CD4-positive, alpha-beta T cell treated with Interleukin-10 for 1 hour (primary cell): ENCODE data around the gene EBP.
A peak's percentile ranks its signal among the peaks of the same experiment; 100 is the strongest.

Source experiments
- DNase-seq: peaks from one replicate; pipeline ENCODE4 v3.0.0-alpha.2; 2020

The EBP gene

GRCh38 chrX:48521353-48522243 lies at the start of gene EBP:
Gene EBP (plus strand): TSS chrX:48521808. CDS start chrX:48523772, 1,964 bp downstream.
- peak; percentile 97 for DNase-seq

- DNase-seq, result no peak
Observed at GRCh38 chrX:48472225-48472624, 49.4 kb upstream of the EBP start.

DNA sequence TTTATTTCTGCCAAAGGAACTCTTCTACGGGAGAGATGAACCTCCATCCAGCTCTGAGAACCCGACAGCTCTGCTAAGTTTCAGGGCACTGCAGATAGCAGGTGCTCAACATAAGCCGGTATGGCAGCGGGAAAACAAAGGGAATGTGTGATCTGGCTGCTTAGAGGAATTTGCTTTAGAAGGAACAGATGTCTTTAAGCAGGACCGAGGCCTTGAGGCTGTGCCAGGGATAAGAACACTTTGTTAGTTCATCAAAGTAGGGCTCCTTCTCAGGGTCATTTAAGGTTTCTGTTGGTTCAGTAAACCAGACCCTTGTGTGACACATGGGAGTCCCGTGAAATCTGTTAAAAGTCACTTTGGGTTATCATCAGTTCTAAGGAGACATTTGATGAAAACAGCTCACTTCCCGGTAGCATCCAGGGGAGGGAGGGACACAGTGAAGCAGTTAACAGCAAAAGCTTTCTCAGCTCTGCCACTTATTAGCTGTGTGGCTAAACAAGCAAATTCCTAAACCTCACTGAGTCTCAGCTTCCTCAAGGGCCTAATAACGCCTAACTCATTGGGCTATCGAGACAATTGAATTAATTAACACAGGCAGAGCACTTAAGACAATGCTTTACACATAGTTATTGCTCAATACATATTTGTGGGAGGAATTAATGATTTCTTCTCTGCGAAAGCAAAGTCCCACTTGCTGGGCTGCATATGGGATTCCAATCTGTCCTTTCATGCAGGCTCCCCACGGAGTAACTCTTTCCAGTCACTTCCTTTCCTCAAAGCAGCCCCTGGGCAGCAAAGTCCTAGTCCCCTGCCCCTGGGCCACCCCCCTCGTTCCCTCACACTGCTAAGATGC lies 48.5 kb upstream of the EBP start:
- no peak for DNase-seq

GRCh38 chrX:48473704-48473990 lies 48.0 kb upstream of the EBP start:
- no peak for DNase-seq

GRCh38 chrX:48474127-48474526 lies 47.5 kb upstream of the EBP start:
- DNase-seq, result peak; percentile 6

DNA sequence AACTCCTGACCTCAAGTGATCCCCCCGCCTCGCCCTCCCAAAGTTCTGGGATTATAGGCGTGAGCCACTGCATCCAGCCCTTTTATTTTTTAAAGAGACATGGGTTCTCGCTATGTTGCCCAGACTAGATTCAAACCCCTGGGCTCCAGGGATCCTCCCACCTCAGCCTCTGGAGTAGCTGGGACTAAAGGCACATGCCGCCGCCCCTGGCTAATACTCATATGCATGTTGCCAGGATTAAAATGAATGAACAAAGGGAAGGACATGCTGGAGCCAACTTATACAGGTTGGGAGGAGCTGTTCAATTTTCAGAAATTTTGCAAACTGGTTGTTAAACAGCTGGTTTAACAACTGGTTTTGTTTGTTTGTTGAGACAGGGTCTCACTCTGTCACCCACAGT lies 47.0 kb upstream of the EBP start:
- DNase-seq, result no peak

DNA sequence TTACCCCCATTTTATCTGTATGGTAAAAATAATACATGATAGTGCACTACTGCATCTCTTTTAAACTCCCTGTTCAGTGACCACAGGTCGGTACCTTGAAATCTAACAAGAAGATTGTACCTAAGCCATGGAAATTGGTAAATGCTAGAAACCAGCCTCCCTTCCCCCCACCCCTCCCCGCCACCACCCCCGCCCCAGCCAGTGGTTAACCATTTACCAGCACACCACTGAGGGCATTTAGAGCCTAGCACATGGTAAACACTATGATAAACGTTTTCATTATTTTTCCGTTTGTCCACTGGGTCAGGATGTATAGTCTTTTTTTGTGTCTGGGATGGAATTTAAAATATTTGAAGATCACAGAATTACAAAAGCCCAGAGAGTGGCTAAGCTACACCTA lies 46.3 kb upstream of the EBP start:
- DNase-seq, result peak; percentile 21

GRCh38 chrX:48475774-48476577 lies 45.6 kb upstream of the EBP start, which contains the start of gene FTSJ1:
Gene FTSJ1 (plus strand): TSS chrX:48476199. CDS start chrX:48478048, 1,849 bp downstream.
- DNase-seq, result peak; percentile 95

DNA sequence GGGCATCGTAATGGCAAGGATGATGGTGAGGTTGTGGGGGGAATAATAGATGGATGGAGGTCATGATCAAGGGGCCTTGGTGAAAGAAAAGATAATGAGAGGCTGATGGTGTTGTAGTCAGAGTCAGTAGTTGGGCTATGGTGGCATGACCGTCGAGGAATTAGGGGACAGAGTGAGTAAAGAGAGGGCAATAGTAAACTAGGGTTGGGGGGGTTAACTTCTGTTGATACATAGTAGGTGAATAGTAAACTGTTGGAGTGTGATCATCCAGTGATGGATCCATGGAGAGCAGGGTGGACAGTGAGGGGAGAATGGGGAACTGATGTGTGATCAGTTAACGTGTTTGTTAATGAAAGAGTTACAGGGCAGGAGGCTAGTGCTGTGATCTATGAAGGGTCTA lies 44.7 kb upstream of the EBP start:
- no peak for DNase-seq

GRCh38 chrX:48477960-48478755 lies 43.5 kb upstream of the EBP start:
- no peak for DNase-seq

- DNase-seq, result no peak
Observed at GRCh38 chrX:48478806-48479205, 42.8 kb upstream of the EBP start.

DNA sequence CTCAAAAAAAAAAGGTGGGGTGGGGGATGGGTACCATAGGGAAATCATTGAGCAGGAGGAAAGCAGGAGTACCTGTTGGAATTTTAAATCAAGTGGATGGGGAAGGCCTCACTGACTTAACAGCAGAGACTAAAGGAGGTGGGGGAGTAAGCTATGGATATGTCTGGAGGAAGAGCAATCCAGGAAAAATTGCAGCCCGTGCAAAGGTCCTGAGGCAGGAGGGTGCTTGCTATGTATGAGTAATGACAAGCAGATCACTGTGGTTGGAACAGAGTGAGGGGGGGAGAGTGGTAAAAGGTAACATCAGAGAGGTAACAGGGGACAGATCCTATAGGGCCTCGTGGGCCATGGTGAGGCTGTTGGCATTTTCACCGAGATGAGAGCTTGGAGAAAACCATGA lies 41.5 kb upstream of the EBP start:
- no peak for DNase-seq

DNA sequence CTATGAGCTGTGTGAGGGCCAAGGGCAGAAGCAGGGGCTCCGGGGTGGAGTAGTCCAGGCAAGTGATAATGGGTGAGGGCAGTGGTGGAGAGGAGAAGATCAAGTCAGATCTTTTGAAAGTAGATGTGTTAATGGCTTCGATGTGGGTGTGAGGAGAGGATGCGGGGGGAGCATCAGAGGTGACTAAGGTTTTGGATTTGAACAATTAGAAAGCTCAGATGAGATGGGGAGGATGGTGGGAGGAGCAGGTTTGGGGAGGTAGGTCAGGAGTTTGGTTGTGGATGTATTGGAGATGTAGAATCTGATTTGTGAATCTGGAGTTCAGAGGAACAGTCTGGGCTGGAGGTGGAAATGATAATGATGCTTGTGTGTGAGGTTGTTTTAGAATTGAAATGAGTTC lies 41.0 kb upstream of the EBP start:
- DNase-seq, result no peak

DNA sequence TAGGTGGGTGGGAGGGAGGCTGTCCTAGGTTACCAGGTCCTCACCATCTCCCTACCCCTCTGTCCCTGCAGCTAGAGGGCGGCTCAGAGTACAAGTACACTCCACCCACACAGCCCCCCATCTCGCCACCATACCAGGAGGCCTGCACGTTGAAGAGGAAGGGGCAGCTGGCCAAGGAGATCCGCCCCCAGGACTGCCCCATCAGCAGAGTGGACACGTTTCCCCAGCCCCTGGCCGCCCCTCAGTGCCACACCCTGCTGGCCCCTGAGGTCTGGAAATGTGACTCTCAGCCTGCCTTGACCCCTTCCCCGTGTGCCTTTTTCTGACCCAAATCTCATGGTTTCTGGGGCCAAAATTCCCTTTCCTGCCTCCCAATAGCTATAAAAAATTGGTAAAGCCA lies 39.1 kb upstream of the EBP start:
- no peak for DNase-seq

DNA sequence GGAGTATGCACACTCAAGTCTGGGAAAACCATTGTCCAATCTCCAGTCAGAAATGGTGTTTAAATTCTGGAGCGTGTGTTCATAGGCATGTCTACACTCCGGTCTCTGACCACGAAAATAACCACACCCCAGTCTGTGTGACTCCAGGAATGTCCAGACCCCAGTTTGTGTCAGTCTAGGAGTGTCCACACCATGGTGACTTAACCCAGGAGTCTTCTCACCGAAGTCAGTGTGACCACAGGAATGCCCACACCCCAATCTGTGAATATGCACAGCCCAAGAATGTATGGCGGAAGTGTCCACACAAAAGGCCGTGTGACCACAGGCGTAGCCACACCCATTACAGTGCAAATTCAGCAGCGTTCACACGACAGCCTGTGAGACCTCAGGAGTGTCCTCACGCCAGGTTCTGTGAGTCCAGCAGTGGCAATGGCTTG lies 34.2 kb upstream of the EBP start:
- no peak for DNase-seq

GRCh38 chrX:48488034-48488433 lies 33.6 kb upstream of the EBP start:
- no peak for DNase-seq

DNA sequence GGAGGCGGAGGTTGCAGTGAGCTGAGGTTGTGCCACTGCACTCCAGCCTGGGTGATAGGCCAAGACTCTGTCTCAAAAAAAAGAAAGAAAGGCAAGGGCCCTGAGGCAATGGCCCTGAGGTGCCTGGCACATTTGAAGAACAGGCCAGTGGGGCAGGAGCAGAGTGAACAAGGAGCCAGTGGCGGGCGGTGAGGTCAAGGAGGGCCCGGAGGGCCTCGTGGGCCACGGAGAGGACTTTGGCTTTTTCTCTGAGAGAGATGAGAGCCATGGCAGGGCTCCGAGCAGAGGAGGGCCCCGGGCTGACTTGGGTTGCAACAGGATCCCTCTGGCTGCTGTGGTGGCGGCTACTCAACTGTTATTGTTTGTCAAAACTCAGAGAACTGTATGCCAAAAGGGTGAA lies 32.3 kb upstream of the EBP start:
- DNase-seq, result no peak

DNA sequence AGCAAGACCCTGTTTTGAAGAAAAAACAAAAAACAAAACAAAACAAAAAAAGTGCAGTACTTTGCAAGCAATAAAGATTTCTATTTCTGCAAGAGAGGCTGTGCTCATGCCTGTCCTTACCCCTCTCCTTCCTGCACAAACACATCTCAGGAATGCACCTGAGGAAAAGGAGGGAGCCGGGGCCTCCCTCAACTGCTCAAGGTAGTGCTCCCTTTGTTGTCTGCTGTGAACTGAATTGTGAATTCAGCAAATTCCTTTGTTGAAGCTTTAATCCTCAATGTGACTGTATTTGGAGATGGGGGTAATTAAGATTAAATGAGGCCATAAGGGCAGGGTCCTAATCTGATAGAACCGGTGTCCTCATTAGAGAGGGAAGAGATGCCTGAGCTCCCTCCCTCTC lies 31.7 kb upstream of the EBP start:
- DNase-seq, result no peak

DNA sequence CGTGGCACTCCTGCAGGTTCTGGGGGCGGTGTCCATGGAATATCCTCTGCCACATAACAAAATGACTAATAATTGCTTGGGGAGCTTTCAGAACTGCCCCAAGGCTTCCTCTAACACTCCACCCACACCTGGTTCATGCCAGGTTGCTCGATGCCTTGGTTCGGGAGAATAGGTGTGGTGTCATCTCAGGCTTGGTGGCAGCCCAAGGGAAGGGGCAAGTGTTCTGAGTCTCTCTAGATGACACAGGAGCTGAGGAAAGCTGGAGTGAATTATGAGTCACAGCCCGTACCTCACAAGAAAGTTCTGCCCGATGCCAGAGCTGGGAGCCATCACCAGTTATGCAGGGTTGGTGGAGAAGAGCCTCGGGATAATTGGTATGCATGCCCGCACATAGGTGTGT lies 30.9 kb upstream of the EBP start:
- DNase-seq, result no peak

GRCh38 chrX:48491809-48492208 lies 29.8 kb upstream of the EBP start:
- no peak for DNase-seq

- DNase-seq, result no peak
Observed at GRCh38 chrX:48492293-48492910, 29.2 kb upstream of the EBP start.

- DNase-seq, result no peak
Observed at GRCh38 chrX:48493890-48494364, 27.7 kb upstream of the EBP start.
